ENCODE data around the gene KDM4C.
"Not testable (repeated sequence)": the region's sequence is repeated elsewhere in the genome, so short reads cannot be mapped to it uniquely, and the experiment has no call there.

Gene KDM4C

DNA sequence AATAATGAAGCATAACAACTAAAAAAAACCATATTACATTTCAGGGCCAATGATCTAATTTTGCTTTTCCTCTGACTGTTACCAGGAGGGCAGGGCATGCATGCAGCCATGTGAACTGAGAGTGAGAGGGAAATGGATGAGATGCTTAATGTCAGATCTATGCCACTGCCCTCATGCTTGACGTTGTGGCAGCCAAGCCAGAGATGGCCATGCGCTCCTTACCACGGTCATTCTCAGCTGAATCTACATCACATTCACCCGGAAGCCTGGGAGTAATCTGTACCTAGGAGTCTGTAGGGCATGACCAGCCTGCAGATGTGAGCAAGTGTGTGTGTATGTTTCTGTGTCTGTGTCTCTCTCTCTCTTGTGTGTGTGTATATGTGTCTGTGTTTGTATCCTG is 183.7 kb downstream of the KDM4C start:
- no peak for DNase-seq

GRCh38 chr9:6942406-6942805 is 184.6 kb downstream of the KDM4C start:
- DNase-seq = no peak

- DNase-seq = no peak
Observed at GRCh38 chr9:6943293-6943692, 185.5 kb downstream of the KDM4C start.

DNA sequence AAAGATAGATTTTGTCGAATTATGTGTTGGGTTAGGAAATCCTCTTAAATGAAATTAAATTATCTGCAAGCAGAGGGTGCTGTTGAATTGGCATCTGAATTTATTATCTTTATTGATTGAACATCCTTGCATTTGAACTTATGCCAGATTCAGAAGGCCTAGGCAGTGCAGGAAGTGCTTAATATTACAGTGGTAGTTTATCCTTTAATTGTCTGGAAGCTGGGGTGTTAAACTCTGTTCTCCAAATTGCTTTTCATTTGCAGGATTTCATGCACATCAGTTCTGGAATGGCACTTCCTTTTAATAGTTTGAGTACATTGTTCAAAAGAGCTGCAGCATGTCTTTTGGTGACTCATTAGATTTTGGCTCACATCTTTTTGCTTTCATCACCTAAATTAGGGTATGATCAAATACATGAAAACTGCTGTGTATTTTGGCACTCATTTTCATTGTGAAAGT is 186.3 kb downstream of the KDM4C start:
- DNase-seq = no peak

- DNase-seq = no peak
Observed at GRCh38 chr9:6944896-6945295, 187.1 kb downstream of the KDM4C start.

DNA sequence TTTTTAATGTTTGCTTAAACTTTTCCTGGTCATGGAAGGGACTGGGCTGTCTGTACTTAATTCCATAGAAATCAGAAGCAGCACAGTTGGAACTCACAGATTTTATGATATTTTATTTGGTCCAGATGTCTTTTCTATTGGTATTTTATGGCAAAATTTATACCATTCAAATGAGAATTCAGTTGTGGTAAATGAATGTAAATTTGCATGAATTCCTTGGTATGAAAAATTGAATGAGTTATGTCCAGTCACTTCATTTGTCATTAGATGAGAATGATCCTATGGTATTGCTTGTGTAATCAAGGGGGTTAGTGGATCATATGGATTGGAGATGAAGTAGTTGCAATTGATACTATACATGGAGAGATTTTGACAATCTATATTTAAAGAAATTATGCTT is 188.0 kb downstream of the KDM4C start:
- DNase-seq = no peak

DNA sequence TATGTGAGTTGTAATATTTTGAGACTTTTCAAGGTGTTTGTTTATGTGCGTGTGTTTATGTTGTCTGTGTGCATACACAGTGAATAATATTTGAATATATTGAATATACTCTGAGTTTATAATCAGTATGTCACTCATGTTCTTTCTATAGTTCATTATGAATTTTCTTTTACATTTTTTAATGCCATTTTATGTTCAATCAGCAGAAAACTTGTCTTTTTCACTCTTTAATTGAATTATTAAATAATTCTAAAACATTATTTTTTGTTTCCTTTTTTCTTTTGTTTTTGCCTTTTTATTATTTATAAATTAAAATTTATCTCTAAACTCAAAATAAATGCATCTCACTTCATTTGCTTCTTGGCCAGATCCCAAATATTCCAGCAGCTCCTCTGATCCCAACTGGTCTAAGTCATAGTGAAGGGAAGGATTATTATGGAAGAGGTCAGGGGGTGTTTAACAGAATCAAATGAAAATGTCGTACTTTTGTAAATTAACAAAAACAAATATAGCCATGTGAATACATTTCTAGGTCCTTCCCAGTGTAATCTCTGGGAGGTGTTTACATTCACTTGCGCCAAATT is 188.9 kb downstream of the KDM4C start:
- DNase-seq = no peak

DNA sequence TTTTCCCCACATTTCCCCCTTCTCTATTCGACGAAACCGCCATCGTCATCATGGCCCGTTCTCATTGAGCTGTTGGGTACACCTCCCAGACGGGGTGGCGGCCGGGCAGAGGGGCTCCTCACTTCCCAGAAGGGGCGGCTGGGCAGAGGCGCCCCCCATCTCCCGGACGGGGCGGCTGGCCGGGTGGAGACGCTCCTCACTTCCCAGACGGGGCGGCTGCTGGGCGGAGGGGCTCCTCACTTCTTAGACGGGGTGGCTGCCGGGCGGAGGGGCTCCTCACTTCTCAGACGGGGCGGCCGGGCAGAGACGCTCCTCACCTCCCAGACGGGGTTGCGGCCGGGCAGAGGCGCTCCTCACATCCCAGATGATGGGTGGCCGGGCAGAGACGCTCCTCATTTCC is 191.1 kb downstream of the KDM4C start:
- DNase-seq = not testable (repeated sequence)

DNA sequence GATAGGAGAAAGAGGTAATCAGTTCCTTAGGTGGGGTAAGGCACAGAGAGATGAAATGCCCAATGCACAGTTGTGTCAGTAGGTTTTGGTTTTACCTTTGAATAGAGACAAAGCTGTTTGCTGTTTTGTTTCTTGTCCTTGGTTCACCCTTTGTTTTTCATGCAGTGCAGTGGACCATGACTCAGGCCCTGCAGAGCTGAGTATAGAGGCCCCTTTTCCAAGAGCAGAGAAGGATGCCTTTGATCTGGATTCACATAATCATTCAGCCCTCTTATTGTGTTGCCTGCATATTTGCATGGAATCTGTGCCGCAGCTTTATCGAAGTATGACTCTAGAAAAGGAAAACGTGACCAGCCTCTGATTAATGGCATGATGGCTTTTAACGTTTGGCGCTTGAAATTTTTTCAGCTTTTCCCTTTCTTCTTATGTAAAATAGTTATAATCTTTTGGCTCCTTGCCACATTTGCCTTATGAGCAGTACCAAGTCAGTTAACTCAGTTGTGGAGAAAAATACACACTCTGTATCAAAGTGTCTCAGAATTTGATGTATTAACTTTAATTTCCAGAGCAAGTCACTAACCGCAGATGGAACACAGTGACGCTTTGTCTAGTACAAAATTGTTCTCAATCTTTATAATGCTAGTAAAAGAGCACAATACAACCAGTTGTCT is 197.6 kb downstream of the KDM4C start:
- peak in 1 of 2 experiments; percentile 44 for DNase-seq

- DNase-seq = no peak
Observed at GRCh38 chr9:6956879-6957278, 199.1 kb downstream of the KDM4C start.

DNA sequence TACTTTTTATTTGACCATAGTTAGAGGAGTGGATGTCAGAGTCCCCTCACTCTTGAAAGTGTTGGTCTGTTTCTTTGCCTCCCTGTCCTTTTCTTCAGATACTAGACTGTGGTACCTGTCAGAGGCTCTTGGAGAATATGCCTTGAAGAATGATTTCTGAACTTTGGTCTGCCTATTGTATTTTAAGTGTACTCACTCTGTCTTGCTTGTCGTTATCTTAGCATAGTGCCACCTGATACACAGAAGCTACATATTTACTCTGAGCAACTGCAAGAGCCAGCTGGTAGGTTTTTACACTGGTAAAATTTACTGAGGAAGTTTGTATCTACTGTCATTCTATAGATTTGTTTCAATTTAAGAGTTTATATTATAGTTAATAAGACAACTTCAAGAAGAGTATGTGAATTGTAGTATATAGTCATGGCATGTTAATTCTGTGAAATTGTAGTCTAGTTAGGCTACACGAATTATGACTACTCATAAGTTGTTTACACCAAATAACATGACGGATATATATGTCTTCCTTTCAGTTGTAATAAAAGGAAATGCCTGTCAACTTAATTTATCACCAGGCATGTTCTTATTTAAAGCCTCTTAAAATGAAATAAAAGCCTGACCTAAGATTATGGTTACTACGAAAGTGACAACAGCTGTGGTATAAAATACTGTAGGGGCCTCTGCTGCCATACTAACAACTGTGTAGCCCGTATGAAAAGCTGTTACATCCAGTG is 201.7 kb downstream of the KDM4C start:
- no peak for DNase-seq

GRCh38 chr9:6960777-6961176 is 203.0 kb downstream of the KDM4C start:
- DNase-seq = no peak

DNA sequence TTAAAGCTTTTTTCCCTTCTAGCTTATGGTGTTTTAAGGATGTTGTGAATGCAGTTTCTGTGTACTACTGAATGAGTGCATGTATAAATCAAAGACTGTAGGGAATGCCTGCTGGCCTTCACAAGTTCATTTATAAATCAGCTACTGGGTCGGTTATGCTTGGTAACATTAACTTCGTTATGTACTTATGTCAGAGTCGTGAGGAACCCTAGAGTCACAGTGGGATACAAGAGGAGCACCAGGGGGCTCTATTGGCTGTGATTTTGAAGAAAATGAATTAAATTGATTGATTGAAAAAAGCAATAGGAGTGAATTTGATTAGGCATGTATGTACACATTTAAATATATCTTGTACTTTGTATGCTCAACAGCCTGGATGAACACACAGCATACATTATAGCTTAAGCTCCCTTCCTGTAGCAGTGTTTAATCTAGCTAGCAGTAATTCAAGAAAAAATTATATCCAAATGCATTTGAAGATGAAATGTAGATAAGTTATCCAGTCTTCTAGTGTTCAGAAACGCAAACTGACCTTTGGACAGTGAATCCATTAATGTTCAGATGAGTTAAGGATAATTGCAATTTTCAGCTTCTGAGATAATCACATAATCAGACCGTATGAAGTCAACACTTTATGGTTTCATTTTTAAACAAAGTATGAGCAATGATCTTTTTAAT is 204.2 kb downstream of the KDM4C start:
- no peak for DNase-seq

DNA sequence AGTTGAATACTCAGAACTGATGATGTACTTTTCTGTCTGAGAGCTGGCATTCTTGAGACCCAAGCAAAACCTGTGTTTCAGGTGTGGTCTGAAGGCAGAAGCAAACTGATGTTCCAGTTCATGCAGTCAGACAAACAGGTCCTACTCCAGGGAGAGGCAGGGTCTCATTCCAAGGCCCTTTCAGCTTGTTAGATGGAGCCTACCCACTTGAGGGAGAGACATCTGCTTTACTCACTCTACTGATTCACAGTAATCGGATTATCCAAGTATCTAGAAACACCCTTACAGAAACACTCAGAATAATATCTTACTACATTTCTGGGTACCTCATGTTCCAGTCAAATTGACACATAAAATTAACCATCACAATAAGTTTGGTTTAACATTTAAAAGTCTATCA is 207.8 kb downstream of the KDM4C start:
- DNase-seq = no peak

DNA sequence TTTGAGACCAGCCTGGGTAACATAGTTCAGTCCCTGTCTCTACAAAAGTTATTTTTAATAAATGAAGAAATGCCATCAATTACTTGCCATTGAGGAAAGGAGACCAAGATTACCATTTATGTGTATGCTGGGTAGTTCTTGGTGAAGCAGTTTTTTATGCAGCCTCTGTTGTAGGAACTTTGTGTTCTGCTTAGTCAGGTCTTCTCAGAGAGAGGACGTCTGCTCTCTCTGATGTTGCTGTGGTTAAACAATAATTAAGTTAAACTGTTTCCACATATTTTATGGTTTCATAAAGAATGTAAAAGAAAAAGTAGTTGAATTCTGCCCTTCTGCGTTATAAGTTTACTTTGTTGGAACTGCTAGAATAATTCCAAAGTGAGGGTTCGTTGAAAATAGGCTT is 210.5 kb downstream of the KDM4C start:
- no peak for DNase-seq

DNA sequence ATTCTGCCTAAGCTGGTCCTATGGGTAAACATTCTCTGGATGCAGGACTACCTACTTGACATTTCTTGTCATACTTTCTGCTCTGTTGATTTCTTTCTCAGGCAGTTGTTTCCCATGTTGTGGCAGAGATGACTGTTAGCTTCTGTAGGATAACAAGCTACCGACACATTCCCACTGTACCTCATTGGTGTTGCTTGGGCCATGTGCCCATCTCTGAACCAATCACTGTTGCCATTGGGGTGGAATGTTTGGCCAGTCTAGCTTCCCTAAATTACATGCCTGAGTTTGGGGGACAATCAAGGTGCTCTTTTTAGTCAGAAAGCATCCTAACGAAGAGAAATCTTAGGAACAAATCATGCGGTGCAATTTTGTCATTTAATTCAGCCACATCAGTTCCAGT is 212.0 kb downstream of the KDM4C start:
- no peak for DNase-seq

DNA sequence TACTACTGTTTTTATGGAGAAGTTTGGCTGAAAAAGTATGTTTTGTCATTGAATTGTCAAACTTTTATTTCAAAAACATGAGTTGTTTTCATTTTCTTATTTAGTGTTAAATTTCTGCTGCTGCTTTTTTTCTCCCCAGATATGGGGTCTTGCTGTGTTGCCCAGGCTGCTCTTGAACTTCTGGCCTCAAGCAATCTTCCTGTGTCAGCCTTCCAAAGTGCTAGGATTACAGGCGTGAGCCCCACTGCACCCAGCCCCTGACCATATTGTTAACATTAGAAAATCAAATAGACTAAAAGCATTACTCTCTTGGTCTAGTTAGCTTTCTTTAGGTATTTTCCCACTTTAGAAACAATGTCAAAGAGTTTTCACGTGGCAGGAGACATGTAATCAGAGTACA is 215.3 kb downstream of the KDM4C start:
- no peak for DNase-seq

DNA sequence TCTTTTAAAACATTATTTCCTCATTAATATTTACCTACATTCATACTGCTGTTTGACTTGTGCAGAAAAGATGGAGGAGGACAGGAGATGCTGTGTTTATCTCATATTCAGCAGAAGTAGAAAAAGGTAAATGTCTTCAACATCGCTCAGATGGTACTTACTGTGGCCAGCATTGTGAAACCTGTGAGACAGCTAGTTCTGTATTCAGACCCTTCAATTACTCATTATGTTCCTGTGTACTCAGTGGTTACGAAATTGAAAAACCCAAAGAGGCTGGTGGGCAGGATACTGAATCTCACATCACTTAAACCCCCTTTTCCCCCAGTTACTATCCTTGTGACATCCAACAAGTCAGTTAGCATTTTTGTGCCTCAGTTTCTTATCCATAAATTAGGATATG is 216.0 kb downstream of the KDM4C start:
- no peak for DNase-seq

DNA sequence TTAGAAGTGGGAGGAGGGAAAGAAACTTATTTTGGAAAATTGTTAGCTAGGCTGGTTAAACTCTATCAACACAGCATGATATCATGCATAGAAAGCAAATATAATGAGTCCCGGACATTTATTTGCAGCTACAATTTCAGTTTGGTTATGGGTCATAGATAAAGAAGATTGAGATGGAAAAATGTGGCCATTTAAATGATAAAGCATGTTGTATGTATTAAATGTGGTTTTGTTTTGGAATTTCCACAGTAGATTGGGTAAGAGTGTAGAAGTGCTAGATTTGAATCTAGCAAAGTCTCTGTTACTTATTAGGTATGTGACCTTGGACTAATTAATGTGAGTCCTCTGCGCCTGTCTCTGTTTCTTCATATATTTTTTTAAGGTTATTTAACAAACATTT is 217.4 kb downstream of the KDM4C start:
- DNase-seq = no peak

- no peak for DNase-seq
Observed at GRCh38 chr9:6977761-6978160, 220.0 kb downstream of the KDM4C start.

DNA sequence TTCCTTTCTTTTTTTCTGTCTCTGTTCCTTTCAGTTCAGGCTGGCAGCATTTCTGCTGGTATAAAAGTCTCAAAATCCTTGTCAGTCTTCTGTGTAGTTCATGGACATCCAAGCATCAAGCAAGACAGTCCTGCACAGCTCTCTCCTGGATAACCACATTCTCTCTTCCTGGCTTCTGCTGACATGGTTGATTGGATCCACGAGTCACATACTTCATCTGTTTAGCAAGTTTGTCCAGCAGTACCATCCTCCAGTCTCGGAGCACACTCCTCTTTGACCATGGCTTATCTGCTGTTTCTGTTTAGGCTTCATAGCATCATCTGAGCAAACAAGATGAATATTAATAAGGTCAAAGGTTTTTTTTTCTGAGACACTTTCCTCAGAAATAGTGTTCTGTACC is 220.8 kb downstream of the KDM4C start:
- DNase-seq = no peak

- DNase-seq = peak in 1 of 2 experiments; percentile 8
Observed at GRCh38 chr9:6984941-6985578, 227.3 kb downstream of the KDM4C start.

- no peak for DNase-seq
Observed at GRCh38 chr9:6986141-6986815, 228.5 kb downstream of the KDM4C start.

All from NCI-H187 (cell line).